Ovary (tissue), 3 donors: ENCODE data around the gene PPME1.

Source experiments
- EP300 ChIP-seq: sonication (generic); formaldehyde crosslinking; IDR thresholded peaks from one replicate; pipeline ENCODE4 v1.6.1; 2017; ENCODE audit warnings: antibody characterized with exemption
- POLR2A ChIP-seq: fragments of 450-650 bp; IDR thresholded peaks from one replicate; pipeline ENCODE4 v1.6.1; 2017; ENCODE audit warnings: antibody characterized with exemption, mild to moderate bottlenecking, moderate library complexity
- TF ChIP-seq, protein P1 (sequence below), 3 donors: fragments of 450-650 bp in 2 of 3; fragments of 200-600 bp in 1 of 3; IDR thresholded peaks; one replicate each; pipeline versions ENCODE4 v1.5.1 to v1.8.0; 2016 to 2022; ENCODE audit warnings: antibody characterized with exemption in 3 of 3, mild to moderate bottlenecking in 1 of 3
- donor health status: DM: no; HTN: no; CAD: no.

DNA sequence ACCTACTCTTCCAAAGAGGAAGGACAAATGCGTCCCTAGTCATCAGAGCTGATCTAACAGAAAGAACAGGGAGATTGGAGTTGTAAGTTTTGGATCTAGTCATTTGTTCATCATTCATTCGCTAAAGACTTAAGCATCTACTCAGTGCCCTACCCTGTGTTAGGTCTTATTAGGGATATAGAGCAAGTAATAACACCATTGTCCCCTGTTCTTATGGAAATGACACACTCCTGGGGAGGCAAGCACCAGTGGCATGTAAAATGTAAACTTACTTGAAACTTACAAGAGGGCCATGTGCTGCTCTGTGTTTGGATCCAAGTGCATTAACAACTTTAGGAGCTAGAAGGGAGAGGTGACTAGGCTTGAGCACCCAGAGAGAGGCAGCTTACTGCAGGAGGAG, 78.4 kb downstream of the PPME1 start:
- TF ChIP-seq EP300 = no peak
- TF ChIP-seq, protein P1, sequence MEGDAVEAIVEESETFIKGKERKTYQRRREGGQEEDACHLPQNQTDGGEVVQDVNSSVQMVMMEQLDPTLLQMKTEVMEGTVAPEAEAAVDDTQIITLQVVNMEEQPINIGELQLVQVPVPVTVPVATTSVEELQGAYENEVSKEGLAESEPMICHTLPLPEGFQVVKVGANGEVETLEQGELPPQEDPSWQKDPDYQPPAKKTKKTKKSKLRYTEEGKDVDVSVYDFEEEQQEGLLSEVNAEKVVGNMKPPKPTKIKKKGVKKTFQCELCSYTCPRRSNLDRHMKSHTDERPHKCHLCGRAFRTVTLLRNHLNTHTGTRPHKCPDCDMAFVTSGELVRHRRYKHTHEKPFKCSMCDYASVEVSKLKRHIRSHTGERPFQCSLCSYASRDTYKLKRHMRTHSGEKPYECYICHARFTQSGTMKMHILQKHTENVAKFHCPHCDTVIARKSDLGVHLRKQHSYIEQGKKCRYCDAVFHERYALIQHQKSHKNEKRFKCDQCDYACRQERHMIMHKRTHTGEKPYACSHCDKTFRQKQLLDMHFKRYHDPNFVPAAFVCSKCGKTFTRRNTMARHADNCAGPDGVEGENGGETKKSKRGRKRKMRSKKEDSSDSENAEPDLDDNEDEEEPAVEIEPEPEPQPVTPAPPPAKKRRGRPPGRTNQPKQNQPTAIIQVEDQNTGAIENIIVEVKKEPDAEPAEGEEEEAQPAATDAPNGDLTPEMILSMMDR (IDR thresholded peaks at IDR 0.05) = no peak
- TF ChIP-seq POLR2A = no peak
